NCI-H524 (cell line): Measurements from ENCODE around the gene FZD10.

Experiments used
- DNase-seq, 2 experiments: peaks; one replicate each; lab custom pipeline; 2025; lab: John Stamatoyannopoulos, UW

The FZD10 gene

GRCh38 chr12:130154276-130155070 is 7.8 kb upstream of the FZD10 start:
- peak in 1 of 2 experiments; percentile 58 for DNase-seq

- DNase-seq, result no peak
Observed at GRCh38 chr12:130155416-130156073, 6.7 kb upstream of the FZD10 start.

GRCh38 chr12:130156652-130157275 is 5.5 kb upstream of the FZD10 start:
- no peak for DNase-seq

- peak in 1 of 2 experiments; percentile 3 for DNase-seq
Observed at GRCh38 chr12:130157998-130158753, 4.1 kb upstream of the FZD10 start.

- no peak for DNase-seq
Observed at GRCh38 chr12:130158754-130159059, 3.6 kb upstream of the FZD10 start.

- no peak for DNase-seq
Observed at GRCh38 chr12:130160306-130160705, 2.0 kb upstream of the FZD10 start.

- DNase-seq, result no peak
Observed at GRCh38 chr12:130160711-130161231, 1.5 kb upstream of the FZD10 start.

GRCh38 chr12:130161261-130162243 is 712 bp upstream of the FZD10 start:
- DNase-seq, result peak in 1 of 2 experiments; percentile 20

- DNase-seq, result no peak
Observed at GRCh38 chr12:130162745-130163460, 639 bp downstream of the FZD10 start.

- DNase-seq, result no peak
Observed at GRCh38 chr12:130163461-130164215, 1.4 kb downstream of the FZD10 start.

GRCh38 chr12:130164216-130164542 is 1.9 kb downstream of the FZD10 start:
- no peak for DNase-seq

- no peak for DNase-seq
Observed at GRCh38 chr12:130164936-130165335, 2.7 kb downstream of the FZD10 start.

GRCh38 chr12:130166306-130166705 is 4.0 kb downstream of the FZD10 start:
- no peak for DNase-seq

GRCh38 chr12:130167537-130167936 is 5.3 kb downstream of the FZD10 start:
- no peak for DNase-seq

GRCh38 chr12:130169256-130169655 is 7.0 kb downstream of the FZD10 start:
- DNase-seq, result peak in 1 of 2 experiments; percentile 35

- no peak for DNase-seq
Observed at GRCh38 chr12:130169924-130170323, 7.7 kb downstream of the FZD10 start.

GRCh38 chr12:130170611-130171010 is 8.3 kb downstream of the FZD10 start:
- DNase-seq, result no peak

- no peak for DNase-seq
Observed at GRCh38 chr12:130177635-130178242, 15.5 kb downstream of the FZD10 start.

GRCh38 chr12:130178282-130178681 is 16.0 kb downstream of the FZD10 start:
- DNase-seq, result no peak
